Measurements from ENCODE around the gene POLL. TPM values are rescaled to one million over a fixed set of nuclear protein-coding genes. Genes with fewer than 3 reads are reported as not detected.

Gene POLL
- total RNA-seq, 1 experiment from 2014 or later = 46.2 TPM

GRCh38 chr10:101615525-101616116 is 27.6 kb upstream of the POLL start (continued):
- no peak for TF ChIP-seq E2F5 (CRISPR knock-in tag; IDR thresholded peaks at IDR 0.05)

- no peak overlapping the region for H3K4me3 Mint-ChIP-seq
- POLR2A ChIA-PET = no interaction called here
These were observed 26.8 kb upstream of the POLL start for GRCh38 chr10:101614663-101615524.

GRCh38 chr10:101613646-101614045 is 25.6 kb upstream of the POLL start:
- ATAC-seq = no peak
- peaks cover 14% of the 10 kb centered on the region for H3K36me3 Mint-ChIP-seq
- H3K9me3 Mint-ChIP-seq = no peaks in the 10 kb centered on the region
- POLR2A ChIA-PET = no interaction called here
- H3K4me1 Mint-ChIP-seq = peaks cover 22% of the 10 kb centered on the region
- DNase-seq (ENCODE audit: low spot score) = no peak
- no peaks in the 10 kb centered on the region for H3K27me3 Mint-ChIP-seq (ENCODE audit: low read depth)
- H3K27ac Mint-ChIP-seq = no peak overlapping the region
- CTCF ChIA-PET = interaction anchor here (0.9 to 8.5 kb wide), 3 partner anchors 8 to 168 kb away, joined by 3 to 167 read pairs (median 8); no protein-coding TSS in a partner anchor
- H3K4me3 Mint-ChIP-seq = no peak overlapping the region
- TF ChIP-seq IRF1 (CRISPR knock-in tag; IDR thresholded peaks at IDR 0.05) = no peak
- TF ChIP-seq ZBTB21 (CRISPR knock-in tag; IDR thresholded peaks at IDR 0.05; ENCODE audit: borderline replicate concordance) = no peak
- TF ChIP-seq ZNF281 (CRISPR knock-in tag; IDR thresholded peaks at IDR 0.05) = no peak
- no peak for TF ChIP-seq ZNF121 (CRISPR knock-in tag; IDR thresholded peaks at IDR 0.05)
- no peak for TF ChIP-seq ARID4B (CRISPR knock-in tag; IDR thresholded peaks at IDR 0.05; ENCODE audit: borderline replicate concordance)
- TF ChIP-seq ERG (CRISPR knock-in tag; IDR thresholded peaks at IDR 0.05) = no peak
- no peak for TF ChIP-seq STAT6 (CRISPR knock-in tag; conservative IDR thresholded peaks at IDR 0.05; ENCODE audit: low read depth)
- no peak for TF ChIP-seq CBFB (CRISPR knock-in tag; IDR thresholded peaks at IDR 0.05; ENCODE audit: low read depth)
- no peak for TF ChIP-seq FOXP4 (CRISPR knock-in tag; IDR thresholded peaks at IDR 0.05)
- no peak for TF ChIP-seq SOX15 (CRISPR knock-in tag; IDR thresholded peaks at IDR 0.05)
- TF ChIP-seq JAZF1 (CRISPR knock-in tag; IDR thresholded peaks at IDR 0.05) = no peak
- no peak for TF ChIP-seq TP53 (CRISPR knock-in tag; IDR thresholded peaks at IDR 0.05)
- TF ChIP-seq RELA (CRISPR knock-in tag; IDR thresholded peaks at IDR 0.05; ENCODE audit: borderline replicate concordance) = no peak

More at GRCh38 chr10:101614663-101615524, 26.8 kb upstream of the POLL start:
- no peak for TF ChIP-seq ZNF232 (CRISPR knock-in tag; IDR thresholded peaks at IDR 0.05)
- no peak for TF ChIP-seq ZNF138 (CRISPR knock-in tag; conservative IDR thresholded peaks at IDR 0.05)
- TF ChIP-seq FOXP1 (CRISPR knock-in tag; IDR thresholded peaks at IDR 0.05; ENCODE audit: borderline replicate concordance) = no peak
- CTCF ChIA-PET = interaction anchor here (0.8 to 8.5 kb wide), 12 partner anchors 10 to 395 kb away, joined by 3 to 167 read pairs (median 3); no protein-coding TSS in a partner anchor
- Mint-ChIP-seq H3K27ac (peak overlapping the region; percentile 45; the same call in 1 of the 2 replicates), H3K36me3 (peaks cover 7% of the 10 kb centered on the region), H3K27me3 (ENCODE audit: low read depth) (no peaks in the 10 kb centered on the region), H3K9me3 (no peaks in the 10 kb centered on the region), H3K4me1 (peaks cover 22% of the 10 kb centered on the region)
- DNase-seq (ENCODE audit: low spot score) = peak; percentile 59
- peak; percentile 44 for ATAC-seq

Measured in WTC11 (cell line).